K562 (cell line): ENCODE measurements around the gene CARMIL1. TPM values are rescaled to one million over a fixed set of nuclear protein-coding genes. Genes with fewer than 3 reads are reported as not detected.

Source experiments
- AFF1 ChIP-seq, 2 experiments: fragments of 450-650 bp; IDR thresholded peaks; 2 replicates each; pipeline ENCODE4 v1.6.1; 2018; ENCODE audit warnings: mild to moderate bottlenecking in 2 of 2, low read depth in 1 of 2; ENCODE audit not compliant: partially characterized antibody in 2 of 2
- ATF3 ChIP-seq, 2 experiments: fragments of 450-650 bp in 1 of 2; sonication (generic) in 1 of 2; formaldehyde crosslinking in 1 of 2; IDR thresholded peaks in 1 of 2; conservative IDR thresholded peaks in 1 of 2; 2 replicates each; pipeline versions ENCODE4 v1.6.1 to v1.8.1; 2016 to 2023; ENCODE audit warnings: mild to moderate bottlenecking in 2 of 2, moderate library complexity in 2 of 2, inconsistent platforms in 1 of 2, missing genetic modification reagents in 1 of 2
- CREM ChIP-seq: IDR thresholded peaks from 2 replicates; pipeline ENCODE4 v1.6.1; 2014; ENCODE audit warnings: antibody characterized with exemption, low read depth
- ELF2 ChIP-seq: fragments of 250-450 bp; sonication (Bioruptor Pico); IDR thresholded peaks from 2 replicates; pipeline ENCODE4 v1.5.0; 2021; ENCODE audit warnings: mild to moderate bottlenecking
- GABPB2 ChIP-seq: fragments of 250-450 bp; sonication (Bioruptor Pico); conservative IDR thresholded peaks from 2 replicates; pipeline ENCODE4 v1.5.1; 2021; ENCODE audit warnings: mild to moderate bottlenecking
- MAX ChIP-seq: sonication (generic); formaldehyde crosslinking; IDR thresholded peaks from 2 replicates; pipeline ENCODE4 v1.9.0; 2022; ENCODE audit warnings: mild to moderate bottlenecking, missing genetic modification reagents
- RAD51 ChIP-seq: fragments of 450-650 bp; IDR thresholded peaks from 2 replicates; pipeline ENCODE4 v1.7.1; 2016; ENCODE audit warnings: low read depth, mild to moderate bottlenecking, borderline replicate concordance
- SNIP1 ChIP-seq: fragments of 450-650 bp; IDR thresholded peaks from 2 replicates; pipeline ENCODE4 v1.7.1; 2017; ENCODE audit warnings: low read depth, mild to moderate bottlenecking
- polyA plus RNA-seq, 8 experiments: library from polyadenylated mRNA; depleted of rRNA in 4 of 8; stranded (reverse) in 5 of 8; unstranded in 3 of 8; fragments of >200 nt; fragmentation: Nextera tagmentation in 2 of 8; fragmentation: Illumina TruSeq in 1 of 8; extraction: Ambion mirVana in 2 of 8; extraction: Trizol in 1 of 8; gene quantifications; 2 replicates each; pipeline versions ENCODE4 v1.2.1 to v1.2.3, GENCODE V29; 2011 to 2014; ENCODE audit warnings: inconsistent platforms in 1 of 8, missing spikeins in 1 of 8
- total RNA-seq, 7 experiments: library from RNA; depleted of rRNA in 6 of 7; stranded (reverse); fragments of >200 nt in 6 of 7; fragmentation: Illumina TruSeq in 2 of 7; extraction: Trizol in 2 of 7; gene quantifications; 2 replicates each; pipeline versions ENCODE4 v1.2.1 to v1.2.3, GENCODE V29; 2011 to 2021; ENCODE audit warnings: low replicate concordance in 1 of 7

The CARMIL1 gene
- total and polyA plus RNA-seq, 9 of the 15 experiments (the other 6 are each of a cell fraction or from before 2014, with no cell fraction given), result 0.04 to 0.32 (median 0.10) TPM; not detected in 1

- TF ChIP-seq AFF1 (IDR thresholded peaks at IDR 0.05; ENCODE audit: low read depth in 1 of 2, partially characterized antibody in 2 of 2), result no peak
- TF ChIP-seq RAD51, result no peak
- no peak for TF ChIP-seq CREM
- no peak for TF ChIP-seq ELF2
- no peak for TF ChIP-seq MAX (CRISPR knock-in tag)
- no peak for TF ChIP-seq SNIP1
- TF ChIP-seq GABPB2, result no peak
- no peak for TF ChIP-seq ATF3 (IDR thresholded peaks at IDR 0.05)
- TF ChIP-seq ATF3 (CRISPR knock-in tag; conservative IDR thresholded peaks at IDR 0.05), result no peak
These were observed 185.1 kb downstream of the CARMIL1 start (continued) for GRCh38 chr6:25464225-25464624.
